Measurements from ENCODE around the gene ABHD5.

The ABHD5 gene

DNA sequence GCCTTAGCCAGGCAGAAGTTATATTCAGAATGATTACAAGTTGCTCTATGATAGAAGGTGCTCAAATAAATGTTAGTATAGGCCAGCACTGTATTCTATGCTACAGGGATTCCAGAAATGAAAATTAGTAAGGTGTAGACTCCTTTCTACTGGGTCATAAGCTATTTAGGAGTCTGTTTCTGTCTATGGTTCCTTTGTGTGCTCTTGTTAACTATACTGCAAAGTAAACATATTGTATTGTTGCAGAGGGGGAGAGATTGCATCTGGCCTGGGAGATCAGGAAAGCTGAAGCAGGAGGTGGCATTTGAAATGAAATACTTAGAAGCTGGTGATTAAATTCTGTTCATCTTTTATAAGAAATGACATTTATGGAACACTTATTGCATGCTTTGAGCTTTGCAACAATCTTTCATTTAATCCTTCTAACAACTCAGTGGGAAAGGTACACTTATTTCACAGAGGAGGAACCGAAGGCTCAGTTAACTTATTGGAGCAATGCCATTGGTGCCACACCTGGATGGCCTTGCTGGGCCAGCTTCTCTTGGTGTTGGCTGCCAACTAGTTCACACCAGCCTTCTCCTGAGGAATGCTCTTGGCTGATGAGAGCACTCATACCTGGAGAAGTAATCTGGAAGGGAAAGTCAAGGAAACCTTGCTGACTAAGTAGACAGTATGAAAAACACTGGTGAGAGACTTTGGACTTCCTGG, 39.1 kb downstream of the ABHD5 start:
- ATAC-seq (ENCODE audit: low read depth): no peak
- no peak for DNase-seq (ENCODE audit: low spot score)

GRCh38 chr3:43732747-43733425, 42.1 kb downstream of the ABHD5 start:
- H3K4me3 ChIP-seq (ENCODE audit: severe bottlenecking): no peak overlapping the region
- no peak overlapping the region for H3K27ac ChIP-seq (ENCODE audit: poor library complexity, severe bottlenecking)
- TF ChIP-seq, protein P1, sequence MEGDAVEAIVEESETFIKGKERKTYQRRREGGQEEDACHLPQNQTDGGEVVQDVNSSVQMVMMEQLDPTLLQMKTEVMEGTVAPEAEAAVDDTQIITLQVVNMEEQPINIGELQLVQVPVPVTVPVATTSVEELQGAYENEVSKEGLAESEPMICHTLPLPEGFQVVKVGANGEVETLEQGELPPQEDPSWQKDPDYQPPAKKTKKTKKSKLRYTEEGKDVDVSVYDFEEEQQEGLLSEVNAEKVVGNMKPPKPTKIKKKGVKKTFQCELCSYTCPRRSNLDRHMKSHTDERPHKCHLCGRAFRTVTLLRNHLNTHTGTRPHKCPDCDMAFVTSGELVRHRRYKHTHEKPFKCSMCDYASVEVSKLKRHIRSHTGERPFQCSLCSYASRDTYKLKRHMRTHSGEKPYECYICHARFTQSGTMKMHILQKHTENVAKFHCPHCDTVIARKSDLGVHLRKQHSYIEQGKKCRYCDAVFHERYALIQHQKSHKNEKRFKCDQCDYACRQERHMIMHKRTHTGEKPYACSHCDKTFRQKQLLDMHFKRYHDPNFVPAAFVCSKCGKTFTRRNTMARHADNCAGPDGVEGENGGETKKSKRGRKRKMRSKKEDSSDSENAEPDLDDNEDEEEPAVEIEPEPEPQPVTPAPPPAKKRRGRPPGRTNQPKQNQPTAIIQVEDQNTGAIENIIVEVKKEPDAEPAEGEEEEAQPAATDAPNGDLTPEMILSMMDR (IDR thresholded peaks at IDR 0.05; ENCODE audit: poor library complexity, severe bottlenecking): no peak
- no peaks in the 10 kb centered on the region for H3K9me3 ChIP-seq (ENCODE audit: severe bottlenecking)
- DNase-seq (ENCODE audit: low spot score) (no peak), ATAC-seq (ENCODE audit: low read depth) (no peak)
- peaks cover 2% of the 10 kb centered on the region for H3K4me1 ChIP-seq (ENCODE audit: insufficient read depth, poor library complexity, severe bottlenecking)
- H3K27me3 ChIP-seq (ENCODE audit: insufficient read depth, poor library complexity, severe bottlenecking): no peaks in the 10 kb centered on the region
- H3K36me3 ChIP-seq (ENCODE audit: low read depth): no peaks in the 10 kb centered on the region

More for the DNA sequence above, 39.1 kb downstream of the ABHD5 start:
- Histone ChIP-seq H3K9me3 (ENCODE audit: severe bottlenecking) (no peaks in the 10 kb centered on the region), H3K4me1 (ENCODE audit: insufficient read depth, poor library complexity, severe bottlenecking) (peaks cover 2% of the 10 kb centered on the region), H3K4me3 (ENCODE audit: severe bottlenecking) (no peak overlapping the region), H3K27ac (ENCODE audit: poor library complexity, severe bottlenecking) (no peak overlapping the region), H3K27me3 (ENCODE audit: insufficient read depth, poor library complexity, severe bottlenecking) (no peaks in the 10 kb centered on the region), H3K36me3 (ENCODE audit: low read depth) (no peaks in the 10 kb centered on the region)
- TF ChIP-seq, protein P1 (IDR thresholded peaks at IDR 0.05; ENCODE audit: poor library complexity, severe bottlenecking): no peak

DNA sequence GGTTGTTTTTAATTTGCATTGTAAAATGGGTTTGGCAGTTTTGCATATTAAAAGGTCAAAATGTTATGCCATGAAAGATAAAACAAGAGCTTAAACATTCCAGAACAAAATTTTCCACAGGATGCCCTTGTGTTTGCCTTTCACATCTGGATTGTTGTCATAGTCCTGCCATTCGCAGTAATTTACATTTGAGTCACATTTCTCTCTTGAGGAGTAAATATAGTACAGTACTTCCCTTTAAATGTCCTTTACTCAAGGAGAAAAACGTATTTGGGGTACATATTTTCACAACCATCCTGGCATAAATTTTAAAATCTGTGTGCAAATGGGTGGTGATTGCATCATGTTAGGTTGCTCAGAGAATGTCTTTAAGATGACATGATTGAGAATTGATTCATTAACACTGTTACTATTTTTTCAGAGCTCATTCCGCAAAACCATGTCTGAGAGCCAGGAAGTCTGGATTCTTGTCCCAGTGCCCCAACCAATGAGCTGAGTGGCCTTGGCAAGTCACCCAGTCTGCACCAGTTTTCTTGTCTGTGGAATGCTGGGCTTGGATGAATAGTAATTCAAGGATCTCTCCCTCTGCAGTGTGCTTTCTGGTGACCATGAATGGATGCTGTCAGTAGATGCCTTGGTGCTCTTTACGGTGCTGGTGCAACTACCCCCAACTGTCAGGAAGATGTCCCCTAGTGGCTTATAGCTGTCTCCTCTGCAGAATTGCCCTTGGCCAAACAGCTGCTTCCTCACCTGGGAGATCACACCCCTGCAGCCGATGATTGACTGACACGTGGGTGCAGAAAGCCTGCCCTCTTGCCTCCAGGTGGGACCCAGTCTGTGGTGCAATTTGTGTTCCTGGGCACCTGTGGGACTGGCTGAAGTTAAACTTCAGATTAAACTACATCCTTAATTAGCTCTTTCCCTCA, 43.0 kb downstream of the ABHD5 start:
- Histone ChIP-seq H3K9me3 (ENCODE audit: severe bottlenecking) (no peaks in the 10 kb centered on the region), H3K4me1 (ENCODE audit: insufficient read depth, poor library complexity, severe bottlenecking) (peaks cover 2% of the 10 kb centered on the region), H3K27me3 (ENCODE audit: insufficient read depth, poor library complexity, severe bottlenecking) (no peaks in the 10 kb centered on the region), H3K36me3 (ENCODE audit: low read depth) (no peaks in the 10 kb centered on the region), H3K27ac (ENCODE audit: poor library complexity, severe bottlenecking) (no peak overlapping the region), H3K4me3 (ENCODE audit: severe bottlenecking) (no peak overlapping the region)
- TF ChIP-seq, protein P1 (IDR thresholded peaks at IDR 0.05; ENCODE audit: poor library complexity, severe bottlenecking): no peak
- ATAC-seq (ENCODE audit: low read depth) (no peak), DNase-seq (ENCODE audit: low spot score) (no peak)

- ATAC-seq (ENCODE audit: low read depth) (no peak), DNase-seq (ENCODE audit: low spot score) (no peak)
- Histone ChIP-seq H3K36me3 (ENCODE audit: low read depth) (no peaks in the 10 kb centered on the region), H3K9me3 (ENCODE audit: severe bottlenecking) (no peaks in the 10 kb centered on the region), H3K27ac (ENCODE audit: poor library complexity, severe bottlenecking) (no peak overlapping the region), H3K4me3 (ENCODE audit: severe bottlenecking) (no peak overlapping the region), H3K27me3 (ENCODE audit: insufficient read depth, poor library complexity, severe bottlenecking) (no peaks in the 10 kb centered on the region), H3K4me1 (ENCODE audit: insufficient read depth, poor library complexity, severe bottlenecking) (peaks cover 2% of the 10 kb centered on the region)
- TF ChIP-seq, protein P1 (IDR thresholded peaks at IDR 0.05; ENCODE audit: poor library complexity, severe bottlenecking): no peak
Observed at GRCh38 chr3:43734685-43735084, 43.9 kb downstream of the ABHD5 start.

Measured in RWPE2 (cell line).